Measurements from ENCODE around the gene P2RX5. TPM values are rescaled to one million over a fixed set of nuclear protein-coding genes. Genes with fewer than 3 reads are reported as not detected.

The P2RX5 gene
- total RNA-seq, 1 experiment from 2014 or later, result 0.66 TPM

GRCh38 chr17:3669548-3669947 is 26.4 kb downstream of the P2RX5 start:
- Mint-ChIP-seq H3K27me3 (ENCODE audit: insufficient read depth, unreplicated experiment) (no peaks in the 10 kb centered on the region), H3K36me3 (ENCODE audit: insufficient read depth, unreplicated experiment) (peaks cover 32% of the 10 kb centered on the region), H3K9me3 (ENCODE audit: unreplicated experiment) (no peaks in the 10 kb centered on the region), H3K4me1 (ENCODE audit: low read depth, unreplicated experiment) (no peaks in the 10 kb centered on the region), H3K27ac (ENCODE audit: unreplicated experiment) (peak overlapping the region; percentile 95), H3K4me3 (ENCODE audit: unreplicated experiment) (peak overlapping the region; percentile 93)
- no peak for TF ChIP-seq CTCF (IDR thresholded peaks at IDR 0.05; ENCODE audit: insufficient read depth in 1 of 2, low read depth in 1 of 2, low read length in 1 of 2, severe bottlenecking in 1 of 2, unreplicated experiment in 1 of 2)
- Histone ChIP-seq H3K27me3 (replicated peaks; ENCODE audit: control insufficient read depth, insufficient read depth, low read length) (no peaks in the 10 kb centered on the region), H3K4me1 (0 out of 2 replicates have a peak, but pooled peaks cover 4% of the 10 kb centered on the region), H3K9me3 (no peaks in the 10 kb centered on the region), H3K36me3 (ENCODE audit: control insufficient read depth, insufficient read depth, low read length) (no peaks in the 10 kb centered on the region), H3K4me3 (ENCODE audit: low read depth, low read length) (peak overlapping the region; percentile 81)
- ChIA-PET CTCF (no interaction called here), POLR2A (interaction anchor here (1.0 kb wide), 1 partner anchor 33 kb away, joined by 5 read pairs; the partner anchor contains the start of genes CTNS and SHPK)
- no peak for DNase-seq
- no TSS peak for BruUV-seq (replicated peaks)
- intact Hi-C loops (cut with micrococcal nuclease; ENCODE audit: unreplicated experiment), result no loop called here

- H3K27me3 Mint-ChIP-seq (ENCODE audit: insufficient read depth, unreplicated experiment), result no peaks in the 10 kb centered on the region
- no peak for TF ChIP-seq CTCF (IDR thresholded peaks at IDR 0.05; ENCODE audit: insufficient read depth in 1 of 2, low read depth in 1 of 2, low read length in 1 of 2, severe bottlenecking in 1 of 2, unreplicated experiment in 1 of 2)
- intact Hi-C loops (cut with micrococcal nuclease; ENCODE audit: unreplicated experiment), result no loop called here
- H3K4me3 Mint-ChIP-seq (ENCODE audit: unreplicated experiment), result peak overlapping the region; percentile 93
- H3K4me3 ChIP-seq (ENCODE audit: low read depth, low read length), result peak overlapping the region; percentile 81
- no peaks in the 10 kb centered on the region for H3K9me3 ChIP-seq
- H3K27ac Mint-ChIP-seq (ENCODE audit: unreplicated experiment), result peak overlapping the region; percentile 95
- no peaks in the 10 kb centered on the region for H3K36me3 ChIP-seq (ENCODE audit: control insufficient read depth, insufficient read depth, low read length)
- no peaks in the 10 kb centered on the region for H3K27me3 ChIP-seq (replicated peaks; ENCODE audit: control insufficient read depth, insufficient read depth, low read length)
- CTCF ChIA-PET, result no interaction called here
- no peaks in the 10 kb centered on the region for H3K4me1 Mint-ChIP-seq (ENCODE audit: low read depth, unreplicated experiment)
- H3K9me3 Mint-ChIP-seq (ENCODE audit: unreplicated experiment), result no peaks in the 10 kb centered on the region
- POLR2A ChIA-PET, result interaction anchor here (1.0 kb wide), 1 partner anchor 33 kb away, joined by 5 read pairs; the partner anchor contains the start of genes CTNS and SHPK
- no peak for DNase-seq
- H3K36me3 Mint-ChIP-seq (ENCODE audit: insufficient read depth, unreplicated experiment), result peaks cover 32% of the 10 kb centered on the region
- BruUV-seq (replicated peaks), result TSS peak; percentile 94
- 0 out of 2 replicates have a peak, but pooled peaks cover 4% of the 10 kb centered on the region for H3K4me1 ChIP-seq
Measured at GRCh38 chr17:3669085-3669347, 26.9 kb downstream of the P2RX5 start.

- Histone ChIP-seq H3K4me1 (0 out of 2 replicates have a peak, but pooled peaks cover 4% of the 10 kb centered on the region), H3K36me3 (ENCODE audit: control insufficient read depth, insufficient read depth, low read length) (no peaks in the 10 kb centered on the region), H3K9me3 (no peaks in the 10 kb centered on the region), H3K4me3 (ENCODE audit: low read depth, low read length) (peak within 1 kb of the TSS; percentile 81), H3K27me3 (replicated peaks; ENCODE audit: control insufficient read depth, insufficient read depth, low read length) (no peaks in the 10 kb centered on the region)
- Mint-ChIP-seq H3K9me3 (ENCODE audit: unreplicated experiment) (no peaks in the 10 kb centered on the region), H3K4me1 (ENCODE audit: low read depth, unreplicated experiment) (no peaks in the 10 kb centered on the region), H3K4me3 (ENCODE audit: unreplicated experiment) (peak within 1 kb of the TSS; percentile 93), H3K36me3 (ENCODE audit: insufficient read depth, unreplicated experiment) (peaks cover 32% of the 10 kb centered on the region), H3K27ac (ENCODE audit: unreplicated experiment) (peak within 1 kb of the TSS; percentile 95), H3K27me3 (ENCODE audit: insufficient read depth, unreplicated experiment) (no peaks in the 10 kb centered on the region)
- peak; percentile 94 for DNase-seq
- POLR2A ChIA-PET, result interaction anchor here (1.0 kb wide), 1 partner anchor 32 kb away, joined by 5 read pairs; the partner anchor contains the start of genes CTNS and SHPK
- CTCF ChIA-PET, result no interaction called here
- no peak for TF ChIP-seq CTCF (IDR thresholded peaks at IDR 0.05; ENCODE audit: insufficient read depth in 1 of 2, low read depth in 1 of 2, low read length in 1 of 2, severe bottlenecking in 1 of 2, unreplicated experiment in 1 of 2)
- no TSS peak for BruUV-seq (replicated peaks)
- intact Hi-C loops (cut with micrococcal nuclease; ENCODE audit: unreplicated experiment), result no loop called here
Measured at GRCh38 chr17:3668279-3669084, 27.5 kb downstream of the P2RX5 start, which contains the start of the genes EMC6 and TAX1BP3. TSS of gene EMC6 (plus strand) at chr17:3668812. CDS start at chr17:3669147, 335 bp downstream. TSS of gene TAX1BP3 (minus strand) at chr17:3668578. CDS start at chr17:3668526, 52 bp downstream.
